ENCODE data around the gene OR7C2.

The OR7C2 gene

GRCh38 chr19:14957464-14957863, 16.2 kb downstream of the OR7C2 start:
- no peak for TF ChIP-seq CTCF (IDR thresholded peaks at IDR 0.05; ENCODE audit: low read depth, low read length, missing control alignments)
- no peak overlapping the region for H3K4me3 ChIP-seq (ENCODE audit: low read depth, low read length)
- DNase-seq (ENCODE audit: low read depth), result no peak

- no peak for TF ChIP-seq CTCF (IDR thresholded peaks at IDR 0.05; ENCODE audit: low read depth, low read length, missing control alignments)
- no peak for DNase-seq (ENCODE audit: low read depth)
These were observed 18.0 kb downstream of the OR7C2 start for GRCh38 chr19:14959263-14959662.

GRCh38 chr19:14961956-14962685, 20.8 kb downstream of the OR7C2 start:
- no peak for TF ChIP-seq CTCF (IDR thresholded peaks at IDR 0.05; ENCODE audit: low read depth, low read length, missing control alignments)
- no peak for DNase-seq (ENCODE audit: low read depth)
- no peak overlapping the region for H3K4me3 ChIP-seq (ENCODE audit: low read depth, low read length)

More at GRCh38 chr19:14959263-14959662, 18.0 kb downstream of the OR7C2 start:
- H3K4me3 ChIP-seq (ENCODE audit: low read depth, low read length), result no peak overlapping the region

- no peak for TF ChIP-seq CTCF (IDR thresholded peaks at IDR 0.05; ENCODE audit: low read depth, low read length, missing control alignments)
- no peak overlapping the region for H3K4me3 ChIP-seq (ENCODE audit: low read depth, low read length)
- no peak for DNase-seq (ENCODE audit: low read depth)
These were observed 27.0 kb downstream of the OR7C2 start for GRCh38 chr19:14968247-14968646.

- no peak overlapping the region for H3K4me3 ChIP-seq (ENCODE audit: low read depth, low read length)
- DNase-seq (ENCODE audit: low read depth), result no peak
These were observed 30.2 kb downstream of the OR7C2 start for GRCh38 chr19:14971474-14971873.

GRCh38 chr19:14972676-14973075, 31.4 kb downstream of the OR7C2 start:
- TF ChIP-seq CTCF (IDR thresholded peaks at IDR 0.05; ENCODE audit: low read depth, low read length, missing control alignments), result no peak
- H3K4me3 ChIP-seq (ENCODE audit: low read depth, low read length), result no peak overlapping the region
- DNase-seq (ENCODE audit: low read depth), result no peak

More at GRCh38 chr19:14971474-14971873, 30.2 kb downstream of the OR7C2 start:
- TF ChIP-seq CTCF (IDR thresholded peaks at IDR 0.05; ENCODE audit: low read depth, low read length, missing control alignments), result no peak

DNA sequence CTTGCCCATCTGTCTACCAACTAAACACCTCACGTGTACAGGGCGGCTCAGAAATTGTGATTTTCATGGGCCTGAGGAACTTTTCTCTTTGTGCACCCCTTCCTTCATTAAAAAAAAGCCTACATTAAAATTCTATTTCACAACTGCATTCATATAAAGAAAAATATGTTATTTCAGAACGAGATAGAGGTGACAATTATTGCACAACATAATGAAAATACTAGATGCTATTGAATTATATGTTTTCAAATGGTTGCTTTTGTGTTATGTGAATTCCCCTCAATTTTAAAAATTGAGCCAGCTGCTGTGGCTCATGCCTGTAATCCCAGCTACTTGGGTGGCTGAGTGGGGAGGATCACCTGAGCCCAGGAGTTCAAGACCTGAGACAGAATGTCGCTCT, 33.2 kb downstream of the OR7C2 start:
- DNase-seq (ENCODE audit: low read depth), result no peak
- no peak overlapping the region for H3K4me3 ChIP-seq (ENCODE audit: low read depth, low read length)
- TF ChIP-seq CTCF (IDR thresholded peaks at IDR 0.05; ENCODE audit: low read depth, low read length, missing control alignments), result no peak
